Panc1 (cell line): ENCODE results near the gene DPP9.

Experiments
- CTCF ChIP-seq: fragments of 450-650 bp; IDR thresholded peaks from 2 replicates; pipeline ENCODE4 v1.5.1; 2017; ENCODE audit warnings: mild to moderate bottlenecking
- POLR2AphosphoS5 ChIP-seq: IDR thresholded peaks from 2 replicates; pipeline ENCODE4 v1.6.1; 2012; ENCODE audit warnings: mild to moderate bottlenecking, low read depth, low read length, moderate library complexity
- REST ChIP-seq, 2 experiments: IDR thresholded peaks; 2 replicates each; pipeline ENCODE4 v1.6.1; 2011 to 2012; ENCODE audit warnings: low read depth in 2 of 2, control low read depth in 1 of 2, low read length in 1 of 2, mild to moderate bottlenecking in 1 of 2, moderate library complexity in 1 of 2; ENCODE audit not compliant: insufficient read depth in 1 of 2
- SIN3A ChIP-seq: IDR thresholded peaks from 2 replicates; pipeline ENCODE4 v1.6.1; 2012; ENCODE audit warnings: low read depth, mild to moderate bottlenecking, low read length, moderate library complexity, borderline replicate concordance; ENCODE audit not compliant: insufficient read depth

GRCh38 chr19:4664642-4665041 lies 59.0 kb downstream of the DPP9 start:
- TF ChIP-seq CTCF (no peak), POLR2AphosphoS5 (no peak), SIN3A (no peak), REST (IDR thresholded peaks at IDR 0.05; ENCODE audit: insufficient read depth in 1 of 2, low read depth in 2 of 2, low read length in 1 of 2) (no peak)
